Natural killer cell (primary cell): Measurements from ENCODE around the gene MPPE1. TPM values are rescaled to one million over a fixed set of nuclear protein-coding genes. Genes with fewer than 3 reads are reported as not detected.

ENCODE experiments used
- ATAC-seq, 3 donors: fragments of 150-1000 bp in 2 of 3; fragments of 200-7000 bp in 1 of 3; cut with Tn5 transposase; 1 replicate in 1 of 3; 2 replicates in 2 of 3; pipeline ENCODE4 v1.10.0; 2021; ENCODE audit warnings: mild to moderate bottlenecking in 2 of 3, moderate library complexity in 2 of 3
- DNase-seq, 2 donors: peaks; one replicate each; pipeline versions ENCODE4 v3.0.0 to v3.0.0-alpha.2; 2013 to 2021; ENCODE audit warnings: mixed read lengths in 1 of 2
- H3K27ac ChIP-seq: one replicate; pipeline ENCODE4 v1.5.1; 2013; ENCODE audit warnings: mild to moderate bottlenecking, low read length
- H3K27me3 ChIP-seq: one replicate; pipeline ENCODE4 v1.6.1; 2013; ENCODE audit warnings: low read length; ENCODE audit not compliant: control insufficient read depth, insufficient read depth
- H3K36me3 ChIP-seq: one replicate; pipeline ENCODE4 v1.6.1; 2013; ENCODE audit warnings: low read length; ENCODE audit not compliant: control insufficient read depth, insufficient read depth
- H3K4me1 ChIP-seq: one replicate; pipeline ENCODE4 v1.6.1; 2013; ENCODE audit warnings: low read length; ENCODE audit not compliant: control insufficient read depth, insufficient read depth
- H3K4me3 ChIP-seq: one replicate; pipeline ENCODE4 v1.5.1; 2013; ENCODE audit warnings: low read length
- H3K9me3 ChIP-seq: one replicate; pipeline ENCODE4 v1.6.1; 2013; ENCODE audit warnings: low read length; ENCODE audit not compliant: control insufficient read depth, insufficient read depth
- H3K27ac Mint-ChIP-seq, 2 donors: one replicate each; pipeline ENCODE4 v1.8.0; 2022; ENCODE audit warnings: mild to moderate bottlenecking in 2 of 2, mixed read lengths in 2 of 2, moderate library complexity in 1 of 2
- H3K27me3 Mint-ChIP-seq, 2 donors: one replicate each; pipeline ENCODE4 v1.8.0; 2022; ENCODE audit warnings: low read depth in 2 of 2, mixed read lengths in 2 of 2
- H3K36me3 Mint-ChIP-seq: one replicate; pipeline ENCODE4 v1.8.0; 2022; ENCODE audit warnings: mixed read lengths
- H3K4me1 Mint-ChIP-seq, 2 donors: one replicate each; pipeline ENCODE4 v1.8.0; 2022; ENCODE audit warnings: mixed read lengths in 2 of 2
- H3K4me3 Mint-ChIP-seq: one replicate; pipeline ENCODE4 v1.8.0; 2022; ENCODE audit warnings: mild to moderate bottlenecking, moderate library complexity, mixed read lengths
- H3K9me3 Mint-ChIP-seq, 2 donors: one replicate each; pipeline ENCODE4 v1.8.0; 2022; ENCODE audit warnings: mixed read lengths in 2 of 2
- CTCF ChIP-seq: fragments of 200-600 bp; IDR thresholded peaks from one replicate; pipeline ENCODE4 v1.8.0; 2022; ENCODE audit warnings: antibody characterized with exemption
- WGBS: methylation state at CpG from one replicate; pipeline ENCODE4 v1.1.7; 2013; ENCODE audit warnings: missing lambda C conversion rate; ENCODE audit not compliant: insufficient coverage; 5-methylcytosine and 5-hydroxymethylcytosine counted together
- intact Hi-C: fragments of 100-400 bp; cut with micrococcal nuclease; formaldehyde crosslinking; loops from one replicate; pipeline ENCODE4 v1.14.2; 2022
- total RNA-seq, 4 donors: library from RNA; stranded (reverse); fragments of 120-200 nt in 1 of 4; gene quantifications; one replicate each; pipeline versions ENCODE4 v1.2.3 to v1.2.4, GENCODE V29; 2013 to 2022

Gene MPPE1
- total RNA-seq, 3 donors from 2014 or later (not counting 1 experiment from before 2014, with no cell fraction given), result 98.3 to 110 (median 105) TPM

- Mint-ChIP-seq H3K4me1 (peaks cover 19 to 25% of the 10 kb centered on the region in 2 donors), H3K4me3 (no peak overlapping the region), H3K36me3 (no peaks in the 10 kb centered on the region), H3K9me3 (no peaks in the 10 kb centered on the region), H3K27ac (no peak overlapping the region), H3K27me3 (no peaks in the 10 kb centered on the region)
- Histone ChIP-seq H3K9me3 (no peaks in the 10 kb centered on the region), H3K4me3 (no peak overlapping the region), H3K27ac (no peak overlapping the region), H3K27me3 (no peaks in the 10 kb centered on the region), H3K4me1 (peaks cover 14% of the 10 kb centered on the region), H3K36me3 (no peaks in the 10 kb centered on the region)
- intact Hi-C loops, result no loop called here
- TF ChIP-seq CTCF, result no peak
- ATAC-seq, result no peak
- DNase-seq, result no peak
- WGBS, result 49% methylated on average over 6 of the region's 6 CpGs
These were observed 35.4 kb upstream of the MPPE1 start for GRCh38 chr18:11943551-11943950.

DNA sequence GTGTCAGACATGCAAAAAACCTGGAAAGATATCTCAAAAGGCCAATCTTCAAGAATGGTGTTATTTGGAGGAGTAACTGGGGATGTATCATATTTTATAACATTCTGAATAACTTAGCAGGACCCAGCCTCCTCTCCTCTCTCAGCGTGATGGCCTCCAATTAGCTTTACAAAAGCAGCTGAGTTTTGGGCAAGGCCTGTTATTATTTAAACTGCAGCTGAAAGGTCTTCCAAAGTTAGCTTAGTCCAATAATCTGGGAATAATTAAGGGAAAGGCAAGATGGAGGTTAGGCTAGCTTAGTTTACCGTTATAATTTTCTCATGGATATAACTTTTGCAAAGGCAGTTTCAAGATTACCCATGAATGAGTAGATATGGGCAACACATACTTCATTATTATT, 32.8 kb upstream of the MPPE1 start:
- H3K9me3 Mint-ChIP-seq, result no peaks in the 10 kb centered on the region
- no peaks in the 10 kb centered on the region for H3K36me3 ChIP-seq
- peaks cover 0 to 4% of the 10 kb centered on the region in 2 donors for H3K27me3 Mint-ChIP-seq
- no peaks in the 10 kb centered on the region for H3K4me1 ChIP-seq
- H3K27ac ChIP-seq, result no peak overlapping the region
- H3K4me3 ChIP-seq, result no peak overlapping the region
- no CpG with 5 or more reads among the region's 2 CpGs for WGBS
- TF ChIP-seq CTCF, result no peak
- no peak overlapping the region for H3K27ac Mint-ChIP-seq
- H3K9me3 ChIP-seq, result no peaks in the 10 kb centered on the region
- no peak for ATAC-seq
- intact Hi-C loops, result no loop called here
- DNase-seq, result no peak
- no peaks in the 10 kb centered on the region for H3K27me3 ChIP-seq
- no peaks in the 10 kb centered on the region for H3K36me3 Mint-ChIP-seq
- no peak overlapping the region for H3K4me3 Mint-ChIP-seq
- peaks cover 12 to 15% of the 10 kb centered on the region in 2 donors for H3K4me1 Mint-ChIP-seq

DNA sequence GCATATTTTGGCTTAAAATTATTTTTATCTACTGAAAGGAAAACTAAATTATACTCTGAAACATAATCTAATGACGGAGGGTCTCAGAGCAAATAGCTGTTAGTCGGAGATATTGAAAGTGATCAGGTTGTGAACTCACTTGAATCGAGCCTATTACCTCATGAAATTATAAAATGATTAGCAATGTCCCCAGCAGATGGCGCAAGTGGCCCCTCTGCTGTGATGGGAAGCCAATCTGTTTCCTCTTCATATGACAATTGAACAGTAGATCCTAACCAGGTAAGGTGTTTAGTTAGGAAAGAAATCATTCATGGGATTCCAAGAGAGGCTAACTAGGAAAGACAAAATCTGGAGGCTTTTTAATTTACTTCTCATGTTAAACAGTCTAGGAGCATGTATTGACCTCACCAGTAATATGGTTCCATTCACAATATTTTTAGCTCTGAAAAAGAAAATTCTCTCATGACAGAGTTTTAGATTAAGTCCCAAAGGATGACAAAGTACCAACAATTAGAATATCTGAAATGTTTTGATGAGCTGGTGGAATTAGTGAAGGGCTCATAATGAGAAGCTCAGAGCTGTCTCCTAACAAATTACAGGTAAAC, 29.9 kb upstream of the MPPE1 start:
- intact Hi-C loops, result loop anchor here (1.0 kb wide), 3 partner anchors 57 to 205 kb away; no protein-coding TSS in a partner anchor
- Histone ChIP-seq H3K27ac (no peak overlapping the region), H3K4me3 (no peak overlapping the region), H3K9me3 (no peaks in the 10 kb centered on the region), H3K4me1 (no peaks in the 10 kb centered on the region), H3K36me3 (no peaks in the 10 kb centered on the region), H3K27me3 (no peaks in the 10 kb centered on the region)
- peaks cover 4 to 6% of the 10 kb centered on the region in 2 donors for H3K4me1 Mint-ChIP-seq
- H3K27ac Mint-ChIP-seq, result no peak overlapping the region
- DNase-seq, result peak; percentile 62 to 87
- no peaks in the 10 kb centered on the region for H3K36me3 Mint-ChIP-seq
- peak; percentile 72 to 80 (median 72) for ATAC-seq
- peaks cover 0 to 4% of the 10 kb centered on the region in 2 donors for H3K27me3 Mint-ChIP-seq
- 0% methylated on average over 2 of the region's 4 CpGs for WGBS
- no peak overlapping the region for H3K4me3 Mint-ChIP-seq
- H3K9me3 Mint-ChIP-seq, result no peaks in the 10 kb centered on the region
- TF ChIP-seq CTCF, result peak; percentile 78

DNA sequence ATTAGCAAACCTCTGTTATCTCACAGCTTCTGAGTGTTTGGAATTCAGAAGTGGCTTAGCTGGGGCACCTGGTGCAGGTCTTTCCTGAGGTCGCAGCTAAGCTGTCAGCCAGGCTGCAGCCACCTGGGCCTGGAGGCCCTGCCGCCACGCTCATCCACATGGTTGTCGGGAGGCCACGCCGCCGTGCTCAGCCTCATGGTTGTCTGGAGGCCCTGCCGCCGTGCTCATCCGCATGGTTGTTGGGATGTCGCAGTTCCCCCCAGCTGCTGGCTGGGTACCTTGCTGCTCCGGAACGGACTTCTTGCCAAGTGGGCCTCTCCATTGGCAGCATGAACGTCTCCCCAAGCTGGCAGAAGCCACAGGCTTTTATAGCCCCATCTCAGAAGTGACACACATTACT, 24.3 kb upstream of the MPPE1 start:
- no peak for ATAC-seq
- no peaks in the 10 kb centered on the region for H3K36me3 Mint-ChIP-seq

More for the DNA sequence above, 24.3 kb upstream of the MPPE1 start:
- H3K4me3 Mint-ChIP-seq, result no peak overlapping the region
- H3K4me1 ChIP-seq, result no peaks in the 10 kb centered on the region
- no peaks in the 10 kb centered on the region for H3K36me3 ChIP-seq
- no peak overlapping the region for H3K4me3 ChIP-seq
- intact Hi-C loops, result no loop called here
- H3K27ac ChIP-seq, result no peak overlapping the region
- 93% methylated on average over 14 of the region's 14 CpGs for WGBS
- H3K4me1 Mint-ChIP-seq, result peaks cover 0 to 4% of the 10 kb centered on the region in 2 donors
- peaks cover 2 to 9% of the 10 kb centered on the region in 2 donors for H3K27me3 Mint-ChIP-seq
- no peak for DNase-seq
- H3K27me3 ChIP-seq, result no peaks in the 10 kb centered on the region
- TF ChIP-seq CTCF, result no peak
- no peak overlapping the region for H3K27ac Mint-ChIP-seq
- H3K9me3 ChIP-seq, result no peaks in the 10 kb centered on the region
- no peaks in the 10 kb centered on the region for H3K9me3 Mint-ChIP-seq
